Measurements from ENCODE around the gene KCNK7. TPM values are rescaled to one million over a fixed set of nuclear protein-coding genes. Genes with fewer than 3 reads are reported as not detected.

Gene KCNK7
- total and polyA plus RNA-seq, 2 experiments from 2014 or later, result 0.60 TPM; not detected in 1

DNA sequence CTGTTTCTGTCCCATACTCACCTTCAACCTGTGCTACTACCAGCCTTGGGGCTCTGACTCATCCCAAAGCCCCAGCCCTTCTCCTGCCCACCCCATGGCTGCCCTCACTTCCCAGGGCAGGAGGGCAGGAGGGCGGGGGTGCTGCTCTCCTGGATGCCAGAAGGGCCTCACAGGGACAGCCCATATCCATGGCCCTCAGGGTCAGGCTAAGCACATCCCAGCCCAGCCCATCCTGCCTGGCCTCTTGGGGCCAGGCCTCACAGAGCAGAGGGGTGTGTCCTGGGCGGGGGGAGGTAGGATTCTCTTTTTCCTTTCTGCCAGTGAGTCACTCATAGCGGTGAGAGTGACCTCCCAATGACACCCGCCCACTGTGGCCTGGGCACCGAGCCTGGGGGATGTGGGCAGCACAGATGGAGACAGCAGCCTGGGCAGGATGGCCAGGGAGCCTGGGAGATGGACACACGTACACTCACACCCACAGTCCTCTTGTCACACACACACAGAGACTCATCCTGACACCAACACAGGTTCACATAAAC is 39.8 kb downstream of the KCNK7 start (continued):
- TF ChIP-seq, protein P1, sequence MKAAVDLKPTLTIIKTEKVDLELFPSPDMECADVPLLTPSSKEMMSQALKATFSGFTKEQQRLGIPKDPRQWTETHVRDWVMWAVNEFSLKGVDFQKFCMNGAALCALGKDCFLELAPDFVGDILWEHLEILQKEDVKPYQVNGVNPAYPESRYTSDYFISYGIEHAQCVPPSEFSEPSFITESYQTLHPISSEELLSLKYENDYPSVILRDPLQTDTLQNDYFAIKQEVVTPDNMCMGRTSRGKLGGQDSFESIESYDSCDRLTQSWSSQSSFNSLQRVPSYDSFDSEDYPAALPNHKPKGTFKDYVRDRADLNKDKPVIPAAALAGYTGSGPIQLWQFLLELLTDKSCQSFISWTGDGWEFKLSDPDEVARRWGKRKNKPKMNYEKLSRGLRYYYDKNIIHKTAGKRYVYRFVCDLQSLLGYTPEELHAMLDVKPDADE (IDR thresholded peaks at IDR 0.05), result no peak
- TF ChIP-seq ZNF331 (CRISPR knock-in tag; IDR thresholded peaks at IDR 0.05; ENCODE audit: low read depth) (no peak), CTCF (conservative IDR thresholded peaks at IDR 0.05; ENCODE audit: low read depth in 2 of 2) (no peak)

DNA sequence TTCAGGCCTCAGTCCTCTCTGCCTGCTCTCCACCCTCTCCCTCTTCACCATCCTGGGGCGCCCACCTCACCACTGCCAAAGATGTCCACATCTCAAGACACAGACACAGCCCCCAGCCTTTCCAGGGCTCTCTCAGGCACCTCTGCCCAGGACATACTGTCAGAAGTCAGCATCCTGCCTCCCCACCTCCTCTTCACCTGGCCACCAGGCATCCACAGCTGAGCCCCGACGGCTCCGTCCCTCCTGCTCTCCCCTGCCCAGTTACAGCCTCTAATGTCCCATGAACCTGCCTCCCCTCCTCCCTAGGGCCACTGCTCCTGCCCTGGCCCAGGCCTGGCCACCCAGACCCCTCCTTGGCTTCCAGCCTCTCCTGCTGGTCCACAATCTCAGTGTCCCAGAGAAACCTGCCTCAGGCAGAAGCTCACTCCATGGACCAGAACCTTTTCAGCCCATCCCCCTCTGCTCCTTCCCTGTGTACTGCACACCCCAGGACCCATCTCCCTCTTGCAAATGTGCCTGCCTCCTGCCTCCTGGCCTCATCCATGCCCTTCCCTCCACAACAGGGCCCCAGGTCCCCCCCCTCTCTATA is 40.7 kb downstream of the KCNK7 start:
- no peaks in the 10 kb centered on the region for H3K36me3 ChIP-seq (ENCODE audit: insufficient read depth)
- DNase-seq (ENCODE audit: low spot score), result no peak
- no peak overlapping the region for H2AFZ ChIP-seq
- no peaks in the 10 kb centered on the region for H3K79me2 ChIP-seq (replicated peaks; ENCODE audit: insufficient read depth)
- no peaks in the 10 kb centered on the region for H3K9me2 ChIP-seq (ENCODE audit: insufficient read depth)
- no peak overlapping the region for H3K4me3 ChIP-seq
- peak overlapping the region; percentile 90; the same call in 1 of the 2 replicates for H3K4me2 ChIP-seq
- peaks cover 38% of the 10 kb centered on the region; the same call in 1 of the 2 replicates for H3K4me1 ChIP-seq (ENCODE audit: insufficient read depth)
- Mint-ChIP-seq H3K4me1 (peaks cover 57% of the 10 kb centered on the region), H3K4me3 (no peak overlapping the region; the same call in 2 of the 3 replicates), H3K27me3 (ENCODE audit: insufficient read depth, low read depth, poor library complexity) (peaks cover 39% of the 10 kb centered on the region), H3K9me3 (no peaks in the 10 kb centered on the region), H3K27ac (no peak overlapping the region), H3K36me3 (ENCODE audit: low read depth) (no peaks in the 10 kb centered on the region; the same call in 2 of the 3 replicates)
- peaks cover 29% of the 10 kb centered on the region; the same call in 1 of the 2 replicates for H3F3A ChIP-seq (replicated peaks; ENCODE audit: low read depth)
- H3K27ac ChIP-seq (ENCODE audit: low read depth), result no peak overlapping the region
- peaks cover 66% of the 10 kb centered on the region for H3K27me3 ChIP-seq (ENCODE audit: insufficient read depth)
- no peaks in the 10 kb centered on the region; the same call in 1 of the 2 replicates for H4K20me1 ChIP-seq (replicated peaks; ENCODE audit: insufficient read depth)
- no peak for ATAC-seq
- TF ChIP-seq CTCF (conservative IDR thresholded peaks at IDR 0.05; ENCODE audit: low read depth in 2 of 2) (no peak), REST (IDR thresholded peaks at IDR 0.05; ENCODE audit: unreplicated experiment) (no peak), EZH2phosphoT487 (IDR thresholded peaks at IDR 0.05; ENCODE audit: unreplicated experiment) (no peak), ZNF331 (CRISPR knock-in tag; IDR thresholded peaks at IDR 0.05; ENCODE audit: low read depth) (no peak)
- TF ChIP-seq, protein P2, sequence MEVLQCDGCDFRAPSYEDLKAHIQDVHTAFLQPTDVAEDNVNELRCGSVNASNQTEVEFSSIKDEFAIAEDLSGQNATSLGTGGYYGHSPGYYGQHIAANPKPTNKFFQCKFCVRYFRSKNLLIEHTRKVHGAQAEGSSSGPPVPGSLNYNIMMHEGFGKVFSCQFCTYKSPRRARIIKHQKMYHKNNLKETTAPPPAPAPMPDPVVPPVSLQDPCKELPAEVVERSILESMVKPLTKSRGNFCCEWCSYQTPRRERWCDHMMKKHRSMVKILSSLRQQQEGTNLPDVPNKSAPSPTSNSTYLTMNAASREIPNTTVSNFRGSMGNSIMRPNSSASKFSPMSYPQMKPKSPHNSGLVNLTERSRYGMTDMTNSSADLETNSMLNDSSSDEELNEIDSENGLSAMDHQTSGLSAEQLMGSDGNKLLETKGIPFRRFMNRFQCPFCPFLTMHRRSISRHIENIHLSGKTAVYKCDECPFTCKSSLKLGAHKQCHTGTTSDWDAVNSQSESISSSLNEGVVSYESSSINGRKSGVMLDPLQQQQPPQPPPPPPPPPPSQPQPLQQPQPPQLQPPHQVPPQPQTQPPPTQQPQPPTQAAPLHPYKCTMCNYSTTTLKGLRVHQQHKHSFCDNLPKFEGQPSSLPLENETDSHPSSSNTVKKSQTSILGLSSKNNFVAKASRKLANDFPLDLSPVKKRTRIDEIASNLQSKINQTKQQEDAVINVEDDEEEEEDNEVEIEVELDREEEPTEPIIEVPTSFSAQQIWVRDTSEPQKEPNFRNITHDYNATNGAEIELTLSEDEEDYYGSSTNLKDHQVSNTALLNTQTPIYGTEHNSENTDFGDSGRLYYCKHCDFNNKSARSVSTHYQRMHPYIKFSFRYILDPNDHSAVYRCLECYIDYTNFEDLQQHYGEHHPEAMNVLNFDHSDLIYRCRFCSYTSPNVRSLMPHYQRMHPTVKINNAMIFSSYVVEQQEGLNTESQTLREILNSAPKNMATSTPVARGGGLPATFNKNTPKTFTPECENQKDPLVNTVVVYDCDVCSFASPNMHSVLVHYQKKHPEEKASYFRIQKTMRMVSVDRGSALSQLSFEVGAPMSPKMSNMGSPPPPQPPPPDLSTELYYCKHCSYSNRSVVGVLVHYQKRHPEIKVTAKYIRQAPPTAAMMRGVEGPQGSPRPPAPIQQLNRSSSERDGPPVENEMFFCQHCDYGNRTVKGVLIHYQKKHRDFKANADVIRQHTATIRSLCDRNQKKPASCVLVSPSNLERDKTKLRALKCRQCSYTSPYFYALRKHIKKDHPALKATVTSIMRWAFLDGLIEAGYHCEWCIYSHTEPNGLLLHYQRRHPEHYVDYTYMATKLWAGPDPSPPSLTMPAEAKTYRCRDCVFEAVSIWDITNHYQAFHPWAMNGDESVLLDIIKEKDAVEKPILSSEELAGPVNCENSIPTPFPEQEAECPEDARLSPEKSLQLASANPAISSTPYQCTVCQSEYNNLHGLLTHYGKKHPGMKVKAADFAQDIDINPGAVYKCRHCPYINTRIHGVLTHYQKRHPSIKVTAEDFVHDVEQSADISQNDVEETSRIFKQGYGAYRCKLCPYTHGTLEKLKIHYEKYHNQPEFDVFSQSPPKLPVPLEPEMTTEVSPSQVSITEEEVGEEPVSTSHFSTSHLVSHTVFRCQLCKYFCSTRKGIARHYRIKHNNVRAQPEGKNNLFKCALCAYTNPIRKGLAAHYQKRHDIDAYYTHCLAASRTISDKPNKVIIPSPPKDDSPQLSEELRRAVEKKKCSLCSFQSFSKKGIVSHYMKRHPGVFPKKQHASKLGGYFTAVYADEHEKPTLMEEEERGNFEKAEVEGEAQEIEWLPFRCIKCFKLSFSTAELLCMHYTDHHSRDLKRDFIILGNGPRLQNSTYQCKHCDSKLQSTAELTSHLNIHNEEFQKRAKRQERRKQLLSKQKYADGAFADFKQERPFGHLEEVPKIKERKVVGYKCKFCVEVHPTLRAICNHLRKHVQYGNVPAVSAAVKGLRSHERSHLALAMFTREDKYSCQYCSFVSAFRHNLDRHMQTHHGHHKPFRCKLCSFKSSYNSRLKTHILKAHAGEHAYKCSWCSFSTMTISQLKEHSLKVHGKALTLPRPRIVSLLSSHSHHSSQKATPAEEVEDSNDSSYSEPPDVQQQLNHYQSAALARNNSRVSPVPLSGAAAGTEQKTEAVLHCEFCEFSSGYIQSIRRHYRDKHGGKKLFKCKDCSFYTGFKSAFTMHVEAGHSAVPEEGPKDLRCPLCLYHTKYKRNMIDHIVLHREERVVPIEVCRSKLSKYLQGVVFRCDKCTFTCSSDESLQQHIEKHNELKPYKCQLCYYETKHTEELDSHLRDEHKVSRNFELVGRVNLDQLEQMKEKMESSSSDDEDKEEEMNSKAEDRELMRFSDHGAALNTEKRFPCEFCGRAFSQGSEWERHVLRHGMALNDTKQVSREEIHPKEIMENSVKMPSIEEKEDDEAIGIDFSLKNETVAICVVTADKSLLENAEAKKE (CRISPR knock-in tag; IDR thresholded peaks at IDR 0.05), result no peak

Data from GM23338 (cell line).